Non-pigmented ciliary epithelial cell (primary cell): ENCODE results near the gene CRYBA1.

Experiments
- DNase-seq: peaks from one replicate; pipeline ENCODE4 v3.0.0-alpha.2; 2010; ENCODE audit warnings: low read depth

The CRYBA1 gene

DNA sequence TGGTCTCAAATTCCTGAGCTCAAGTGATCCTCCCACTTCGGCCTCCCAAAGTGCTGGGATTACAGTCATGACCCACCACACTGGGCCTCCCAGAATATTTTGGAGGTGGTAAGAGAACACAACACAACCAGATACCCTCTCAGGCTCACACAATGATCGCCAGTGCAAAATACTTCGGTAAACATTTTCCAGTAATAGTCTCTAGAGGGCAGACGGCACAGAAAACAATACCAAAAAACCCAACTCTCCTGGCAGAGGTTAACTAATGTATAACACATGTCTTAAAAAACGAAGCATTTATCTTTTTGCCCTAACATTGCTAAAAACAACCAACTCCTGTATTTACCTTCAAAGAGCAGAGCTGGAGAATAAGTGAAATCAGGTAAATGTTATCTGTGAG, 36.8 kb downstream of the CRYBA1 start:
- no peak for DNase-seq

DNA sequence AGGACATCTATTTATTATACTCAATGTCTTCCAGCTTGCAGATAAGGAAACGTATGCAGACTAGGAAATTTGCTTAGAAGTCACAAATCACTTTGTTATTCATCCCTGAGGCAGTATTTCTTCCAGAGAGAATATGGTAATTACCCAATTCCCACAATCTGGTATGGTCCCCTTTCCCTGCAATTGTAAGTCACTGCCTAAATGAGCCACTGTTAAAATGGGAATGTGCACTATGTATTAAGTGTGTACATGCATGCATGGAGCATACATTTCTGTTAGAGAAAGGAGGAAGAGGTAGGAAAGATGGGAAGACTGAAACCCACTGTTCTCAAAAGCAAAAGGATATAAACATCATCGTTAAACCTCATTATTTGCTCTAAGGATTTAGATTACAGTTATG, 37.3 kb downstream of the CRYBA1 start:
- DNase-seq = no peak

DNA sequence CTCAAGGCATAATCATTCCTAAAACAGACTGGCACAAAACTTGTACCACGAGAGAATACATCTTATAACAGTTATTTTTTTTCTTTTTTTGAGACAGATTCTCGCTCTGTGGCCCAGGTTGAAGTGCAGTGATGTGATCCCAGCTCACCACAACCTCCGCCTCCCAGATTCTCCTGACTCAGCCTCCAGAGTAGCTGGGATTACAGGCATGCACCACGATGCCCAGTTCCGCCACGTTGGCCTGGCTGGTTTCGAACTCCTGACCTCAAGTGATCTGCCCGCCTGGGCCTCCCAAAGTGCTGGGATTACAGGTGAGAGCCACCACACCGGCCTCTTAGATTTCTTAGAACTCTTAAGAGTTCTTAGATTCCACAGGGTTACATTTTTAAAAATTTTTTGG, 43.2 kb downstream of the CRYBA1 start:
- no peak for DNase-seq

DNA sequence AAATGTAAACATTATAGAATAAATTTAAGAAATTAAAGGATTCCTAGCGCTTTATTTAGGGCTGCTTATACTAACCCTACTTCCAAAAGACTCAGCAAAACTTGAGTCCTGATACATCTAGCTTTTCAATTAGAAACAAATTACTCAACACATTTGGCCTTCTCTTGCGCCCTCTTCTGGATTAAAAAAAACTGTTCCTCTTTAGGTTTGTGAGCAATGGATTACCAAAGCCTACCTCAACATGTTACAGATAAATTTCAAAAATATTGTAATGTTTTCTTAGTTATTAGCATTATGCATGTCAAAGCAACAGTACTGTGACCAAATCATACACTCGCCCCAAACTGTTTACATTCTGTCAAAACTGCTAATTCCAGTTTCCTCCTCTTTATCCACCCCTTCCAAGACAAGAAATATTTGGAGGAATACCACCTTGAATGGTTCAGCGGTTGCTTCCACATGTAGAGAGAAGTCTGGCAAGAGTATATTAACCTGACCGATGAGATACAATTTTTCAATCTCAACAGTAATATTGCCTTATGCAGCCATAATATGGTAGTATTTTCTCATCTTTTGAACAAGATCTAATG, 44.6 kb downstream of the CRYBA1 start:
- DNase-seq = peak; percentile 24

DNA sequence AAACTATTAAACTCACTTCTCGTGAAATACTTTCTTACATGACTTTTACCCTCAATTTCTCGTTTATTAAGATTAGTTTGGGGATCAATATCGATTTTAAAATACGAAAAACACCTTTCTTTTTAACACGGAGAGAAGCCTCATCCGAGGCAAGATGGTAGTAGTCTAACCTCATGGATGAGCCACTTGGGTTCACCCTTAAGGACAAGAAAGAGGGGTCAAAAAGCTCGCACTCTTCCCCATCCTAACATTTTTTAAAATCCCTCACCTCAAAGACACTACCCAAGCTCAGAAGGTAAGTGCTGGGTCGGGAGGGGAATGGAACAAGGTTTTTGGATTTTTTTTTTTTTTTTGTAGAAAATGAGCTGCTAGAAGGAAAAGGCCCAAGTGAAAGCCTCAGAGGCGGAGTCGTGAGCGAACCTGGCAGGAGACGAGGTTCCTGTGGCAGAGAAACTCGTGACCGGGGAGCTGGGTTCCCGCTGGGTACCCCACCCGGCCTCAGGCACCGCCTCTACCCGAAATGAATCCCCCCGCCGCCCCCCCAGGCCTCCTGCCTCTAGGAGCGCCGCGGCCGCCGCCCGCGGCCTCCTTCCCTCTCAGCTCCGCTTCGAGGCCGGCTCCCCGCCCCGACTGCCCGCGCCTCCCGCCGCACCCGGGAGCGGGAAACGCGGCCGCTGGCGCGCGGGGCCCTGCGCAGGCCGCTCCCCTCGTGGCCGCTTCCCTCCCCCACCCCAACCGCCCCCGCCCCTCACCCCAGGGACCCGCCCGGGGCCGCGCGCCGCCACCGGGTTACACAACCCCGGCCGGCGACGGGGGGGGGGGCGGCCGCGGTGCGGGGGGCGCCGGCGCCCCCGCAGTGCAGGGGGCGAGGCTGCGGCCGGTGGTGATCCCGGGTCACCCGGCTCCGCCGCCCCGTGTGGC, 45.7 kb downstream of the CRYBA1 start:
- no peak for DNase-seq

DNA sequence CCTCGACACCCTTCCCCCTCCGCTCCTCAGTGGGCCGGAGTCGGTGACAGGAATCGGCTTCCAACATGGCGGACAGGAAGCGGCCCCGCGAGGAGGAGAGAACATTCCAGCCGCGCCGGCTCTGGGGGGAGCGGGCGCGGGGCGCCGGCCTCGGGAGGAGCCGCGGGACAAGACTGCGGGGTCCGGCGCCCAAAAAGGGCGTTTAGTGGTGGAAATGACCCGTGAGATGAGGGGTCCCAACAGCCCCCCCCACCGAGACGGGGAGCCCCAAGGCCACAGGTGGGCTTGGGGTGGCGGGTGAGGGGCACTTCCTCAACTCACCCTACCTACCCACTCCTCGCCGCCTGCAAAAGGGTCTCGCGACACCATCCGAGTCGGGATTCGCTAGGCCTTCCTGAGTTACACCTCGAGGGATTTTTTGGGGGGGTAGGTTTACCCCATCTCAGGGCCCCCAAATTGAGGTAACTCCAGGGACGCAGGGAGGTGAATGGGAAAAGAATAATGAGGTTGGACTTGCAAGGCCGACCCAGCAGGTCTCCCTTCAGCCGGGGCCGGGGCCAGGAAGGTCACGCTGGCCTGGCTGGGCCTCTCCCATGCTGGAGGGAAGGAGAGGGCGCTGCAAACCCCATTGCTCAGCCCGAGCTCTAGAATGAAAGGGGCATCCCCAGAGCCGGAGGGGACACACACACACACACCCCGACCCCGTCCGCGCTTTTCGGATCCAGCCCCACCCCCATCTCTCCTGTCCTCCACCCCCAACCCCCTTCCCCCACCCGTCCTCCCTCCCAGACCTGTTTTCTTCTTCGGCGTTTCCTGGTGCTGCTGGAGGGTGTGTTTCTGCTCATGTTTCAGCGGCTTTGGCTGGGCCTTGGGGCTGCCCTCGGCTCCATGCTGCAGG, 46.6 kb downstream of the CRYBA1 start:
- no peak for DNase-seq

DNA sequence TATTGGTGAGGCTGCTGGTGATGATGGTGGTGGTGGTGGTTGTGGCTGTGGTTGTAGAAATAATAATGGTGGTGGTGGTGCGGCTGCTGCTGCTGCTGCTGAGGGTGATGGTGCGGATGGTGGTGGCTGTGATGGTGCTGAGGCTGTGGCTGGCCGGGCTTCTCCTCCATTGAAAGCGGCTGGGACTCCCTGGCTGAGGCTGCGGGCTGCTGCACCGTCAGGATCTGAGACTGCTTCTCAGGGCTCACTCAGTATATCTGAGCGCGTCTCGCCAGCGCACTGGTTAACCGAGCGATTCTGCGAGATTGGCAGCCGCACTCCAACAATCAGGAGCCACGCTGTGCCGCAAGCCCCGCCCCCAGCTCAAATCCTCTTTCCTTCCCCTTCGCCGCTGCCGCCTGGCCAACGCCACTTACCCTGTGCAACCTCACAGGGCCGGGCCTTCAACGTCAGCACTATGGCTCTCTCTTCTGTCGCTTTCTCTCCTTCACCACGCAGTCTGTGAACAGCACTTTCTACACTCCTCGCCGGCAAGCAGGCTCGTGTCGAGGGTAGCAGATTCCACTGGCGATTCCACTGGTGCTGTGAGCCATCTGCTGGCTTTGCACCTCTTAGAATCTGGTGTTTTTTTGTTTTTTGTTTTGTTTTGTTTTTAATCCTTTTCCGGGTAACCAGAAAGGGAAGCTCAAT, 47.4 kb downstream of the CRYBA1 start, which contains the start of gene NUFIP2:
Gene NUFIP2 (minus strand): TSS at position 259 of the 690 bp plus-strand sequence. CDS start 89 bp downstream, at position 170.
- DNase-seq = peak; percentile 89

DNA sequence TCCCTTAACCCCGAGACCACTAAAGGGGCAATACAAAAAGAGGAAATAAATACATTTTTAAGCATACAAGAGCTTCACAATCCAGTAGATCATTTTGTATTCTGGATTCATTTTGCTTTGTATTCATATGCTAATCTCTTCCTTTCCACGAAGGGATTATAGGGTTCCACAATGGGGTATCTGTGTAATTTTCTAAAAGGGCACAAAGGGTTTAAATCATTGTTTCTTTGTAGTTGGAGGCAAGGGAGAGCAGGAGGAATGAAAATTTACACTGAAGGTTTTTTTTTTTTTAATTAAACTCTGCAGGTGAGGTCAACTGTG, 47.9 kb downstream of the CRYBA1 start:
- no peak for DNase-seq

DNA sequence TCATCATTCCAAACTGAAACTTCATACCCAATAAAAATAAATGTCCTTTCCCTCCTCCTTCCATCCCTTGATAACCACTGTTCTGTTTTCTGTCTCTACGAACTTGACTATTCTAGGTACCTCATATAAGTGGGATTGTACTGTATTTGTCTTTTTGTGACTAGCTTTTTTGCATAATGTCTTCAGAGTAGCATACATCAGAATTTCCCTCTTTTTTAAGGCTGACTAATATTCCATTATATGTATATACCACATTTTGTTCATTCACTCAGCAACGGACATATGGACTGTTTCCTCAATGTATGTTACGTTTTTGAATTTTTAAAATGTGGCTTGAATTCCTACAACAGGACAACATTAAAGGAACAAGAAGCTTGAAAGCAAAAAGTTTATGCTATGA, 48.8 kb downstream of the CRYBA1 start:
- DNase-seq = no peak

DNA sequence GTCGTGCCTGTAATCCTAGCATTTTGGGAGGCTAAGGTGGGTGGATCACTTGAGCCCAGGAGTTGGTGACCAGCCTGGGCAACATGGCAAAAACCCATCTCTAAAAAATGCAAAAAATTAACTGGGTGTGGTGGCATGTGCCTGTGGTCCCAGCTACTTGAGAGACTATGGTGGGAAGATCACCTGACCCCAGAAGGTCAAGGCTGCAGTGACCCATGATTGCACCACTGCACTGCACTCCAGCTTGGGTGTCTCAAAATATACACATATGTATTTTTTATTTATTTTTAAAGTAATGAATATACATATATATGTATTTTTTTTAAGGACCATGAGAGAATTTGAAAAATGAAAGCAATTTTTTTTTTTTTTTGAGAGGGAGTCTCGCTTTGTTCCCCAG, 52.4 kb downstream of the CRYBA1 start:
- no peak for DNase-seq

DNA sequence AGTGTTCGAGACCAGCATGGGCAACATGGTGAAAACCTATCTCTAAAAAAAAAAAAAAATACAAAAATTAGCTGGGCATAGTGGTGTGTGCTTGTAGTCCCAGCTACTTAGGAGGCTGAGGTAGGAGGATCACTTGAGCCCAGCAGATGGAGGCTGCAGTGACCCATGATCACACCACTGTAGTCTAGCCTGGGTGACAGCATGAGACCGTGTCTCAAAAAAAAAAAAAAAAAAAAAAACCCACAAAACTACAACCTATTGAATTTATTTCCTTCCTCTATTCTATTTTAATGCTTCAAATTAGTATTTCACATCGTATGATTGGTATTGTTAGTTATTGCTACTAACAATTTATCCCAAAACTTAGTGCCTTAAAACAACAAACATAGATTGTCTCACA, 56.7 kb downstream of the CRYBA1 start:
- no peak for DNase-seq
